Endodermal cell (in vitro differentiated cells): ENCODE measurements around the gene COPS4. TPM values are rescaled to one million over a fixed set of nuclear protein-coding genes. Genes with fewer than 3 reads are reported as not detected.

ENCODE experiments used
- DNase-seq: peaks from one replicate; pipeline ENCODE4 v3.0.0-alpha.2; 2017
- H3K27ac ChIP-seq: 2 replicates; pipeline ENCODE4 v1.5.1; 2013; ENCODE audit warnings: mild to moderate bottlenecking, low read depth, low read length, moderate library complexity
- H3K27me3 ChIP-seq: 2 replicates; pipeline ENCODE4 v1.6.1; 2013; ENCODE audit warnings: mild to moderate bottlenecking, low read length, moderate library complexity; ENCODE audit not compliant: insufficient read depth, control insufficient read depth, poor library complexity, severe bottlenecking
- H3K36me3 ChIP-seq: 2 replicates; pipeline ENCODE4 v1.7.0; 2013; ENCODE audit warnings: mild to moderate bottlenecking, low read length, moderate library complexity; ENCODE audit not compliant: control insufficient read depth, insufficient read depth
- H3K4me1 ChIP-seq: one replicate; pipeline ENCODE4 v1.7.0; 2013; ENCODE audit warnings: low read length; ENCODE audit not compliant: control insufficient read depth, insufficient read depth
- H3K4me3 ChIP-seq: 2 replicates; pipeline ENCODE4 v1.5.1; 2013; ENCODE audit warnings: mild to moderate bottlenecking, low read length, moderate library complexity
- H3K9ac ChIP-seq: 2 replicates; pipeline ENCODE4 v1.6.1; 2013; ENCODE audit warnings: mild to moderate bottlenecking, low read length, moderate library complexity; ENCODE audit not compliant: poor library complexity, severe bottlenecking; ENCODE audit errors: extremely low read depth
- H3K9me3 ChIP-seq: 2 replicates; pipeline ENCODE4 v1.6.1; 2013; ENCODE audit warnings: mild to moderate bottlenecking, low read length, moderate library complexity; ENCODE audit not compliant: control insufficient read depth
- H3K27ac Mint-ChIP-seq: 2 replicates; pipeline ENCODE4 v1.8.0; 2020; ENCODE audit warnings: mixed read lengths
- H3K27me3 Mint-ChIP-seq: 2 replicates; pipeline ENCODE4 v1.8.0; 2021; ENCODE audit warnings: mild to moderate bottlenecking, mixed read lengths; ENCODE audit not compliant: insufficient read depth
- H3K36me3 Mint-ChIP-seq: 2 replicates; pipeline ENCODE4 v1.8.0; 2020; ENCODE audit warnings: low read depth, mixed read lengths
- H3K4me1 Mint-ChIP-seq: 2 replicates; pipeline ENCODE4 v1.8.0; 2020; ENCODE audit warnings: mixed read lengths
- H3K4me3 Mint-ChIP-seq: 2 replicates; pipeline ENCODE4 v1.8.0; 2020; ENCODE audit warnings: mild to moderate bottlenecking, moderate library complexity, mixed read lengths
- H3K9me3 Mint-ChIP-seq: 2 replicates; pipeline ENCODE4 v1.8.0; 2020; ENCODE audit warnings: mild to moderate bottlenecking, mixed read lengths
- CTCF ChIP-seq: fragments of 200-600 bp; sonication (generic); conservative IDR thresholded peaks from 2 replicates; pipeline ENCODE4 v1.5.0; 2021; ENCODE audit warnings: antibody characterized with exemption, mild to moderate bottlenecking
- WGBS, 2 experiments: methylation state at CpG; one replicate each; pipeline versions ENCODE4 v1.1.5 to v1.1.7; 2013; ENCODE audit warnings: missing lambda C conversion rate in 2 of 2, mixed read lengths in 1 of 2; ENCODE audit not compliant: insufficient coverage in 1 of 2, insufficient read length in 1 of 2; 5-methylcytosine and 5-hydroxymethylcytosine counted together
- total RNA-seq, 2 donors: library from RNA; stranded (reverse); fragmentation: NEBNext Ultra II Directional in 1 of 2; extraction: Animal tissue kit (Norgen Biotek cat#: 25700) in 1 of 2; gene quantifications; 2 replicates in 1 of 2; 3 replicates in 1 of 2; pipeline ENCODE4 v1.2.1, GENCODE V29; 2021

COPS4 gene
- total RNA-seq, 2 donors from 2014 or later: 34.8 to 39.4 TPM

GRCh38 chr4:83012200-83012686 is 22.7 kb upstream of the COPS4 start:
- no peak for TF ChIP-seq CTCF
- no peaks in the 10 kb centered on the region for H3K27me3 ChIP-seq
- DNase-seq: peak; percentile 72
- H3K9me3 Mint-ChIP-seq: no peaks in the 10 kb centered on the region
- no peaks in the 10 kb centered on the region for H3K36me3 Mint-ChIP-seq
- WGBS, 2 experiments: 0 to 1% methylated on average over 12 to 43 of the region's 43 CpGs
- peak overlapping the region; percentile 83 for H3K27ac ChIP-seq
- peak overlapping the region; percentile 56 for H3K9ac ChIP-seq
- peaks cover 29% of the 10 kb centered on the region for H3K4me1 Mint-ChIP-seq
- H3K4me1 ChIP-seq: peaks cover 4% of the 10 kb centered on the region
- peak overlapping the region; percentile 92 for H3K27ac Mint-ChIP-seq
- peaks cover 12% of the 10 kb centered on the region for H3K27me3 Mint-ChIP-seq
- peak overlapping the region; percentile 95 for H3K4me3 ChIP-seq
- H3K36me3 ChIP-seq: no peaks in the 10 kb centered on the region
- peak overlapping the region; percentile 87 for H3K4me3 Mint-ChIP-seq
- no peaks in the 10 kb centered on the region for H3K9me3 ChIP-seq

GRCh38 chr4:83012687-83013419 is 22.1 kb upstream of the COPS4 start:
- Mint-ChIP-seq H3K36me3 (no peaks in the 10 kb centered on the region), H3K27ac (peak overlapping the region; percentile 91), H3K4me3 (peak overlapping the region; percentile 87), H3K9me3 (no peaks in the 10 kb centered on the region), H3K27me3 (peaks cover 12% of the 10 kb centered on the region), H3K4me1 (peaks cover 29% of the 10 kb centered on the region)
- Histone ChIP-seq H3K4me1 (peaks cover 4% of the 10 kb centered on the region), H3K27ac (peak overlapping the region; percentile 83), H3K27me3 (no peaks in the 10 kb centered on the region), H3K4me3 (peak overlapping the region; percentile 95), H3K9me3 (no peaks in the 10 kb centered on the region), H3K9ac (peak overlapping the region; percentile 75), H3K36me3 (no peaks in the 10 kb centered on the region)
- WGBS, 2 experiments: 0 to 2% methylated on average over 9 to 73 of the region's 73 CpGs
- DNase-seq: peak; percentile 99
- peak; percentile 68 for TF ChIP-seq CTCF

GRCh38 chr4:83013420-83013867 is 21.5 kb upstream of the COPS4 start:
- Mint-ChIP-seq H3K27ac (peak overlapping the region; percentile 91), H3K4me1 (peaks cover 29% of the 10 kb centered on the region), H3K4me3 (peak overlapping the region; percentile 87), H3K36me3 (no peaks in the 10 kb centered on the region), H3K27me3 (peaks cover 12% of the 10 kb centered on the region), H3K9me3 (no peaks in the 10 kb centered on the region)
- Histone ChIP-seq H3K9me3 (no peaks in the 10 kb centered on the region), H3K4me3 (peak overlapping the region; percentile 85), H3K27ac (peak overlapping the region; percentile 64), H3K27me3 (no peaks in the 10 kb centered on the region), H3K9ac (peak overlapping the region; percentile 75), H3K4me1 (peaks cover 4% of the 10 kb centered on the region), H3K36me3 (no peaks in the 10 kb centered on the region)
- DNase-seq: no peak
- 46 to 70% methylated on average over 7 to 11 of the region's 13 CpGs for WGBS, 2 experiments
- TF ChIP-seq CTCF: no peak
